K562 treated with DMSO at 1 percent for 12 hours (cell line): ENCODE data around the gene UBQLN4. TPM values are rescaled to one million over a fixed set of nuclear protein-coding genes. Genes with fewer than 3 reads are reported as not detected.

Experiments
- total RNA-seq: library from RNA; unstranded; fragments of 300-600 nt; gene quantifications from 2 replicates; pipeline ENCODE4 v1.2.3, GENCODE V29; 2022; ENCODE audit not compliant: insufficient read depth

UBQLN4 gene
- total RNA-seq = 23.4 and 46.6 TPM in 2 replicates

GRCh38 chr1:156053768-156054499 lies at the start of gene UBQLN4:
Gene UBQLN4, minus strand, starts transcription at chr1:156053798. Its CDS starts 97 bp downstream, at chr1:156053701.

DNA sequence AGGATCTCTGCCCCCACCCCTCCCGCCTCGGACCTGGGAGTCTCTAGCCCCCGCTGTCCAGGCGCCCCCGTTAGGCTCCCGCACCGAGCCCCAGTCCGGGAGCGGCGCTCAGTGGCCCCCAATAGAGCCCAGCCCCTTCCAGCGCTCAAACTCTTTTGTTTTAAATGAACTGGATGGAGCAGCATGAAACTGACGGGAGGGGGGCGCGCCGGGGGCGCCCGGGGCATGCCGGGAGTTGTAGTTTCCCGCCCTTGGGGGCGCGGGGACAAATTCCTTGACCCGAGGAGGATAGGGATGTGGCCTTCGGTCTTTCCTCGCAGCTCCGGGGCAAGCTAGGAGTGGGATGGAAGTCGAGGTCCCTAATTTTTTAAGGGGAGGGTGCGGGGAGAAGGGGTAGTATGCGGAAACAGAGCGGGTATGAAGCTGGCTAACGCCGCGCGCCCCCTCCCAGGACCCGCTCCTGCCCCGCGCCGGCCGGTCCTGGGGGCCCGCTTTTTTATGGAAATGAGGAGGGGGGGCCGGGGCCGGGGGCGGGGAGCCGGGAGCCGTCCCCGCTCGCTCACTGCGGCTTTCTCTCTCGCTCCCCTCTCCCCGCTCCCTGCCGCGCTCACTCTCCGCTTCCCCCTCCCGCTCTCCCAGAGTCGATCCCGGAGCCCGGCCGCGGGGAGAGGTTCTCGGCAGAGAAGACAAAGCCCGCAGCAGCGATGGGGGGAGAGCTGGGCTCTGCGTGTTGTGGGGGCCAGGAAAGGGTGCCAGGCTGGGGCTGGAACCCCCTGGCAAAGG lies 28.9 kb upstream of the UBQLN4 start, which contains the start of gene MEX3A:
TSS of gene MEX3A (minus strand) at position 157 of the 783 bp plus-strand sequence. CDS start 467 bp downstream, outside the sequence.

DNA sequence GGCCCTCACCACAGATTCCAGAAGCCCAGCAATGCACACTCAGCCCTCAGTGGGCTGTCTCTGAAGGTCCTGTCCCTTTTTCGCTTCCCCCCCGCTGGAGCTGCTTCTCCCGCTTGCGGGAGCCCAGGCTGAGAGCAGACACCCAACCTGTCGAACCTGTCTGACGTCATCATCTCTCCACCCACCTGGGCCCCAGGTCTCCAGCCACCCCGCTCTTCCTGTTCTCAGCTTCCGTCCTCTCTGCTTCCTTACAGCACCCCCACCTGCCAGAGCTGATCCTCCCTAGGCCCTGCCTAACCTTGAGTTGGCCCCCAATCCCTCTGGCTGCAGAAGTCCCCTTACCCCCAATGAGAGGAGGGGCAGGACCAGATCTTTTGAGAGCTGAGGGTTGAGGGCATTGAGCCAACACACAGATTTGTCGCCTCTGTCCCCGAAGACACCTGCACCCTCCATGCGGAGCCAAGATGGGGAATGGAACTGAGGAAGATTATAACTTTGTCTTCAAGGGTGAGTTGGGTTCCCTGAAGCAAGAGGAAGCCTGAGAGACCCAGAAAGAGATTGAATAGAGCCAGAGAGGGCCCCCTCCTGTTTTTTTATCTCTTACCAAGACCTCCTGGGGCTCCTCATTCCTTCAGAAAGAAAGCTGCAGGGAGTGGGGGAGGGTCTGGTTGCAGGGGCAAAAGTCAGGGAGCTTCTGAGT lies 7.5 kb upstream of the UBQLN4 start, which contains the start of gene RAB25:
TSS of gene RAB25 (plus strand) at position 224 of the 700 bp plus-strand sequence. CDS start at position 465, 241 bp downstream.

GRCh38 chr1:156054500-156055280 lies 1.1 kb upstream of the UBQLN4 start, which contains the start of gene LAMTOR2:
Gene LAMTOR2, plus strand, starts transcription at chr1:156054782. Its CDS starts 108 bp downstream, at chr1:156054890.

DNA sequence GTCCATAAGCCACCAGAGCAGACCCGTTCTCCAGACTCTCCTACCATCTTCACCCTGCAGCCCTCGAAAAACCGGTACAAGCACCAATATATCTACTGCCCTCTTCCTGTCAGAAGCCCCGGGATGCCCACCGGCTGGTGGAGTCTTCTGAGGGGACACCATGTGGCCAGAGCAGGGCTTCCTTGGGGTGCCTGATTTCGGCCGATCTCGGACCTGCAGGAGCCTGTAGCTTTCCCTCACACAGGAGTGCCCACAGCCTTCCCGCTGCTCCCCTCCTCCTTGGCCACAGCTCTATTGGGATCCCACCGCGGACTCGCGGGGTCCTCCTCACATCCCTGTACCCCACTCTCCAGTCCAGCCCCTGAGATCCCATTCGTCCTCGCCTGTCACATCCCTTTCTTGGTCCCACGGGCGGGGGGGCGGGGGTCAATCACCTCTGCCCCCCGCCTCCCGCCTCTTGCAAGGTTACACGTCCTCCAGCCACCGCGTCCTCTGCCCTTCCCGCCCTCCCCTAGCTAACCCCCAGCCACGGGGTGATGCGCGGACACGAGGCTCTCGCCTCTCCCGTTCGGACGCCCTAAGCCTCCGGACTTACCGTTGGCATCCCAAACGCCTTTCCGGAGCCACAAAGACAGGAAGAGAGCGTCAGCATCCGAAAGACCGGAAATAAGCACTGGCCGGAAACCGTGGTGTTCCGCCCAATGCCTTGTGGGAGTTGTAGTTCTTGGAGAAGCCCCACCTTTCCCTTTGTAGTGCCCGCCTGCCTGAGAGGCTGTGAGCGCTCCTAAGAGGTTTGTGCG lies 33.1 kb downstream of the UBQLN4 start, which contains the start of gene SSR2:
TSS of gene SSR2 (minus strand) at position 659 of the 800 bp plus-strand sequence. CDS start 784 bp downstream, outside the sequence.

Other genes with a start within 250 kb of the UBQLN4 start
- 7.9 and 24.9 TPM in 2 replicates for gene GON4L, start 196.6 kb downstream of the UBQLN4 start, total RNA-seq
- 0.19 and 0.68 TPM in 2 replicates for gene SYT11, start 194.2 kb downstream of the UBQLN4 start, total RNA-seq
- 32.2 and 44.4 TPM in 2 replicates for gene RIT1, start 142.4 kb downstream of the UBQLN4 start, total RNA-seq
- 18.5 and 52.6 TPM in 2 replicates for gene KHDC4, start 119.4 kb downstream of the UBQLN4 start, total RNA-seq
- not detected in 2 replicates for gene RXFP4, start 112.2 kb downstream of the UBQLN4 start, total RNA-seq
- gene ARHGEF2, start 75.3 kb downstream of the UBQLN4 start, total RNA-seq = 116 and 179 TPM in 2 replicates
- 370 and 380 TPM in 2 replicates for gene SSR2, start 32.8 kb downstream of the UBQLN4 start, total RNA-seq
- gene LAMTOR2, start 984 bp upstream of the UBQLN4 start, total RNA-seq = 90.5 and 94.8 TPM in 2 replicates
- not detected in 2 replicates for gene RAB25, start 7.4 kb upstream of the UBQLN4 start, total RNA-seq
- gene MEX3A, start 28.7 kb upstream of the UBQLN4 start, total RNA-seq = 0.96 and 5.5 TPM in 2 replicates
- 239 and 270 TPM in 2 replicates for gene LMNA, start 60.9 kb upstream of the UBQLN4 start, total RNA-seq
- gene SEMA4A, start 99.8 kb upstream of the UBQLN4 start, total RNA-seq = 1.6 TPM in 1 of 2 replicates, not detected in the other
- 9.3 and 18.5 TPM in 2 replicates for gene SLC25A44, start 140.3 kb upstream of the UBQLN4 start, total RNA-seq
- 96.6 and 113 TPM in 2 replicates for gene PMF1, start 159.2 kb upstream of the UBQLN4 start, total RNA-seq
- gene BGLAP, start 188.4 kb upstream of the UBQLN4 start, total RNA-seq = not detected in 2 replicates
- 4.1 and 4.5 TPM in 2 replicates for gene PAQR6, start 194.3 kb upstream of the UBQLN4 start, total RNA-seq
- 36.7 and 73.9 TPM in 2 replicates for gene SMG5, start 229.0 kb upstream of the UBQLN4 start, total RNA-seq
- gene TMEM79, start 230.5 kb upstream of the UBQLN4 start, total RNA-seq = 3.2 and 7.2 TPM in 2 replicates
- gene GLMP, start 241.9 kb upstream of the UBQLN4 start, total RNA-seq = 33.1 and 35.7 TPM in 2 replicates
- not detected in 2 replicates for gene VHLL, start 245.5 kb upstream of the UBQLN4 start, total RNA-seq